PC-9 (cell line): ENCODE results near the gene TENM4. TPM values are rescaled to one million over a fixed set of nuclear protein-coding genes. Genes with fewer than 3 reads are reported as not detected.

Experiments
- BruUV-seq: library from RNA; stranded (reverse); fragments of 400-500 nt; replicated peaks from 2 replicates; lab custom pipeline; 2021; lab: Mats Ljungman, UMichigan
- CTCF ChIA-PET: fragments of 300-600 bp; sonication (Branson Sonifier 250); formaldehyde crosslinking; loops from one replicate; lab custom pipeline; 2022; ENCODE audit warnings: antibody characterized with exemption; lab: Charles Lee
- POLR2A ChIA-PET: fragments of 300-600 bp; sonication (Branson Sonifier 250); formaldehyde crosslinking; loops from one replicate; lab custom pipeline; 2022; ENCODE audit warnings: antibody characterized with exemption; ENCODE audit not compliant: unreplicated experiment; lab: Charles Lee
- DNase-seq, 2 experiments: peaks; one replicate each; pipeline versions ENCODE4 v3.0.0 to v3.0.0-alpha.2; 2015 to 2022; ENCODE audit warnings: mixed read lengths in 1 of 2
- H2AFZ ChIP-seq: fragments of 200-600 bp; sonication (generic); 2 replicates; pipeline ENCODE4 v1.8.1; 2017; ENCODE audit warnings: antibody characterized with exemption
- H3F3A ChIP-seq: fragments of 200-600 bp; sonication (generic); 2 replicates; pipeline ENCODE4 v1.8.1; 2017; ENCODE audit warnings: antibody characterized with exemption, mild to moderate bottlenecking, low read depth; ENCODE audit not compliant: insufficient read depth
- H3K27ac ChIP-seq: fragments of 200-600 bp; sonication (generic); 2 replicates; pipeline ENCODE4 v1.6.1; 2016; ENCODE audit warnings: mixed run types
- H3K27me3 ChIP-seq: fragments of 200-600 bp; sonication (generic); 2 replicates; pipeline ENCODE4 v1.6.1; 2016; ENCODE audit warnings: low read depth, mixed run types; ENCODE audit not compliant: insufficient read depth
- H3K36me3 ChIP-seq: fragments of 200-600 bp; sonication (generic); 2 replicates; pipeline ENCODE4 v1.6.1; 2016; ENCODE audit warnings: low read depth, mixed run types
- H3K4me1 ChIP-seq: fragments of 200-600 bp; sonication (generic); replicated peaks from 2 replicates; pipeline ENCODE4 v1.6.1; 2016; ENCODE audit warnings: mixed run types; ENCODE audit not compliant: insufficient read depth
- H3K4me2 ChIP-seq: fragments of 200-600 bp; sonication (generic); 2 replicates; pipeline ENCODE4 v1.6.1; 2017; ENCODE audit warnings: mixed run types
- H3K4me3 ChIP-seq: fragments of 200-600 bp; sonication (generic); 2 replicates; pipeline ENCODE4 v1.6.1; 2016; ENCODE audit warnings: mixed run types
- H3K79me2 ChIP-seq: fragments of 200-600 bp; sonication (generic); 2 replicates; pipeline ENCODE4 v1.6.1; 2017; ENCODE audit warnings: low read depth, mixed run types
- H3K9me2 ChIP-seq: fragments of 200-600 bp; sonication (generic); 2 replicates; pipeline ENCODE4 v1.8.1; 2017; ENCODE audit warnings: mild to moderate bottlenecking; ENCODE audit not compliant: insufficient read depth
- H3K9me3 ChIP-seq: fragments of 200-600 bp; sonication (generic); 2 replicates; pipeline ENCODE4 v1.8.1; 2016; ENCODE audit warnings: low read depth; ENCODE audit not compliant: insufficient read depth
- H4K20me1 ChIP-seq: fragments of 200-600 bp; sonication (generic); 2 replicates; pipeline ENCODE4 v1.8.1; 2017; ENCODE audit not compliant: insufficient read depth
- CTCF ChIP-seq: fragments of 200-600 bp; sonication (generic); conservative IDR thresholded peaks from 2 replicates; pipeline ENCODE4 v1.6.1; 2017; ENCODE audit warnings: mixed run types, antibody characterized with exemption, mild to moderate bottlenecking, moderate library complexity
- EZH2 ChIP-seq: fragments of 200-600 bp; sonication (generic); IDR thresholded peaks from 2 replicates; pipeline ENCODE4 v1.8.0; 2017; ENCODE audit warnings: antibody characterized with exemption, low read depth
- intact Hi-C: fragments of 100-400 bp; cut with micrococcal nuclease; formaldehyde crosslinking; loops from one replicate; pipeline ENCODE4 v1.10.0; 2022; ENCODE audit not compliant: unreplicated experiment
- total RNA-seq: library from RNA; stranded (reverse); gene quantifications from 2 replicates; pipeline ENCODE4 v1.2.3, GENCODE V29; 2021

Gene TENM4
- total RNA-seq, 1 experiment from 2014 or later: not detected

DNA sequence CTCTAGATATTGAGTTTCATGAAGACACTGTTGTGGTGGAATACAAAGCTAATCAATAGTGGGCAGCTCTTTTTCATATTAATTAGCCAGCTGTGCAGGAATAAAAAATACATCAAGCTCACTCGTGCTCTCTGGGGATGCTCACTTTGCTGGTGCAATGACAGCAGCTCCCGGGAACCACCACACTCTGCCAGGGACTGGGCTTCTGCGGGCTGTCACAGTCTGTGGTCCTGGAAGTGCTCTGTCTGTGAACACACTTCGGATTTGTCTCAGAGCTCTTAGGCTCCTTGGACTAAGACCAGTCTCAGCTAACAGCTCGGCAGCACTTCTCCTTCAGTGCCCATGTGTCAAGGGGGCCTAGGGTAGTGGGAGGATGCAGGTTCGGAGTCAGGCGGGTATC is 393.5 kb downstream of the TENM4 start:
- intact Hi-C loops: no loop called here
- no TSS peak for BruUV-seq
- no peak for DNase-seq
- no peak overlapping the region for H3K4me3 ChIP-seq
- no peak for TF ChIP-seq EZH2
- no peaks in the 10 kb centered on the region for H3K36me3 ChIP-seq
- no peaks in the 10 kb centered on the region for H3K9me3 ChIP-seq
- no peaks in the 10 kb centered on the region for H3K79me2 ChIP-seq
- no peak overlapping the region for H3K27ac ChIP-seq
- no peak overlapping the region for H3K4me2 ChIP-seq
- H2AFZ ChIP-seq: no peak overlapping the region
- ChIA-PET POLR2A (no interaction called here), CTCF (no interaction called here)
- no peaks in the 10 kb centered on the region for H3K4me1 ChIP-seq
- H4K20me1 ChIP-seq: no peaks in the 10 kb centered on the region
- H3K9me2 ChIP-seq: no peaks in the 10 kb centered on the region
- no peaks in the 10 kb centered on the region for H3F3A ChIP-seq
- H3K27me3 ChIP-seq: peaks cover 66% of the 10 kb centered on the region

- DNase-seq: no peak
- Histone ChIP-seq H2AFZ (no peak overlapping the region), H3K79me2 (no peaks in the 10 kb centered on the region), H3K9me3 (no peaks in the 10 kb centered on the region), H3K9me2 (no peaks in the 10 kb centered on the region), H4K20me1 (no peaks in the 10 kb centered on the region), H3F3A (no peaks in the 10 kb centered on the region), H3K4me1 (no peaks in the 10 kb centered on the region), H3K4me3 (no peak overlapping the region), H3K4me2 (no peak overlapping the region), H3K36me3 (no peaks in the 10 kb centered on the region), H3K27me3 (peaks cover 61% of the 10 kb centered on the region), H3K27ac (no peak overlapping the region)
- BruUV-seq: no TSS peak
- POLR2A ChIA-PET: no interaction called here
- TF ChIP-seq EZH2: no peak
- TF ChIP-seq CTCF: no peak
- CTCF ChIA-PET: no interaction called here
- intact Hi-C loops: no loop called here
Measured at GRCh38 chr11:79046366-79046765, 394.5 kb downstream of the TENM4 start.

DNA sequence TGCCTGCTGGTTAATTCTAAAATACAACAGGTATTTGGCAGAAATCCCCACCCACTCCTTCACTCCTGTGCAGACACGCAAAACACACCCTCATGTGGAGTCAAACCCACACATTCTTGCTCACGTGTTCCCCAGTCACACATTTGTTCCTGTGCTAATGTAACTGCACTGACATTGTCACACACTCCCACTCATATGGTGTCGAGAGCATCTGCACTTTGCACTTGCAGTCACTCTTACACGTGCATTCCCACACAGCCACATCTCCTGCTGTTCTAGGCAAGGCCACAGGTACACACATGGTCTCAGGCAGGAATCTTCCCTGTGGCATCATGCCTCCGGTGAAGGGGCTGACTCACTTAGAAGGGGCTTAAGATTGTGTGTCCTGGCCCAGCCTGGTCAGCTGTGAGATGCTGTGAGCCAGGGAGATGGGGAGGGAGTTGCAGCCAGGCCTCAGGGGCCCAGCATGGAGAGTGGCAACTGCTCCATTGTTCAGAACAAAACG is 395.0 kb downstream of the TENM4 start:
- no peak overlapping the region for H3K4me3 ChIP-seq
- no peak overlapping the region for H2AFZ ChIP-seq
- no peak overlapping the region for H3K4me2 ChIP-seq
- H3F3A ChIP-seq: no peaks in the 10 kb centered on the region
- H3K4me1 ChIP-seq: no peaks in the 10 kb centered on the region
- H3K27me3 ChIP-seq: peaks cover 56% of the 10 kb centered on the region
- H3K9me2 ChIP-seq: no peaks in the 10 kb centered on the region
- ChIA-PET CTCF (no interaction called here), POLR2A (no interaction called here)
- no TSS peak for BruUV-seq
- TF ChIP-seq CTCF (no peak), EZH2 (no peak)
- H3K79me2 ChIP-seq: no peaks in the 10 kb centered on the region
- intact Hi-C loops: no loop called here
- no peaks in the 10 kb centered on the region for H3K9me3 ChIP-seq
- H3K27ac ChIP-seq: no peak overlapping the region
- H3K36me3 ChIP-seq: no peaks in the 10 kb centered on the region
- DNase-seq: no peak
- no peaks in the 10 kb centered on the region for H4K20me1 ChIP-seq
